Pancreas (tissue), 10 donors: ENCODE measurements around the gene XRN2. TPM values are rescaled to one million over a fixed set of nuclear protein-coding genes. Genes with fewer than 3 reads are reported as not detected.

Experiments
- ATAC-seq, 4 donors: fragments of 200-7000 bp; cut with Tn5 transposase; one replicate each; pipeline versions ENCODE4 v1.8.0 to v1.9.1; 2020; ENCODE audit warnings: mild to moderate bottlenecking in 4 of 4, moderate library complexity in 4 of 4
- DNase-seq, 6 donors: peaks; one replicate each; pipeline ENCODE4 v3.0.0-alpha.2; 2020
- FAIRE-seq: peaks from 2 replicates; lab custom pipeline; 2012; peaks lifted over from hg19 to GRCh38; lab: Jason Lieb, UNC
- H3K27ac ChIP-seq, 4 donors: fragments of 200-600 bp; sonication (generic); 1 replicate in 3 of 4; 2 replicates in 1 of 4; pipeline versions ENCODE4 v1.5.0 to v1.8.0; 2020
- H3K27me3 ChIP-seq, 4 donors: fragments of 200-600 bp; one replicate each; pipeline ENCODE4 v1.8.0; 2021
- H3K36me3 ChIP-seq, 3 donors: fragments of 200-600 bp; sonication (generic) in 1 of 3; one replicate each; pipeline versions ENCODE4 v1.5.0 to v1.8.0; 2020 to 2021
- H3K4me1 ChIP-seq, 3 donors: fragments of 200-600 bp; one replicate each; pipeline ENCODE4 v1.8.0; 2021
- H3K4me3 ChIP-seq, 4 donors: fragments of 200-600 bp; sonication (generic) in 2 of 4; one replicate each; pipeline versions ENCODE4 v1.5.0 to v1.8.0; 2020 to 2021
- H3K9me3 ChIP-seq, 4 donors: fragments of 200-600 bp; one replicate each; pipeline ENCODE4 v1.8.0; 2021
- CTCF ChIP-seq, 4 donors: fragments of 200-600 bp; sonication (generic) in 3 of 4; IDR thresholded peaks; one replicate each; pipeline versions ENCODE4 v1.5.0 to v1.8.0; 2021; ENCODE audit warnings: antibody characterized with exemption in 4 of 4
- WGBS, 2 donors: extraction: QIAGEN DNeasy Blood & Tissue Kit; methylation state at CpG; one replicate each; pipeline ENCODE4 v1.1.7; 2013; 5-methylcytosine and 5-hydroxymethylcytosine counted together
- intact Hi-C, 3 donors: fragments of 100-400 bp; cut with DNase I; formaldehyde crosslinking; loops; one replicate each; pipeline versions ENCODE4 v1.11.1 to v1.14.2; 2022
- polyA plus RNA-seq, 2 donors: library from polyadenylated mRNA; stranded (reverse); fragments of 200-250 nt; gene quantifications; one replicate each; pipeline ENCODE4 v1.2.3, GENCODE V29; 2013
- total RNA-seq, 6 donors: library from RNA; stranded (reverse); fragmentation: NEBNext Ultra II Directional in 4 of 6; extraction: Animal tissue kit (Norgen Biotek cat#: 25700) in 4 of 6; gene quantifications; one replicate each; pipeline versions ENCODE4 v1.2.1 to v1.2.4, GENCODE V29; 2021 to 2023
- donor health status: healthy with polysubstance abuse.
- donor health status: DM: no; HTN: no; CAD: no; lungs with moderate emphysema.
- donor health status: DM: no; HTN: no; CAD: no.
- donor health status: control.
- donor health status: control.
- donor health status: Bipolar disorder and iron deficiency.
- donor health status: DM: yes; HTN: yes; CAD: no.
- donor health status: DM: no; HTN: no; CAD: no.
- donor health status: DM: no; HTN: no; CAD: no.
- donor health status: DM: yes; HTN: yes; CAD: no.

The XRN2 gene
- total and polyA plus RNA-seq, 8 donors = 10.0 to 33.6 (median 27.2) TPM

- Histone ChIP-seq H3K27ac (no peak overlapping the region), H3K36me3 (no peaks in the 10 kb centered on the region), H3K4me1 (peaks cover 8 to 29% (median 20%) of the 10 kb centered on the region in 3 donors), H3K9me3 (no peaks in the 10 kb centered on the region), H3K4me3 (no peak overlapping the region), H3K27me3 (no peaks in the 10 kb centered on the region)
- ATAC-seq (no peak), FAIRE-seq (no peak), DNase-seq (no peak)
- no peak for TF ChIP-seq CTCF (IDR thresholded peaks at IDR 0.05)
- 46 to 97% methylated on average over 2 of the region's 2 CpGs for WGBS, 2 donors
- intact Hi-C loops = no loop called here
Measured at GRCh38 chr20:21308340-21308739, 5.2 kb downstream of the XRN2 start.

- Histone ChIP-seq H3K4me3 (no peak overlapping the region), H3K9me3 (no peaks in the 10 kb centered on the region), H3K27me3 (no peaks in the 10 kb centered on the region), H3K36me3 (no peaks in the 10 kb centered on the region), H3K4me1 (peaks cover 8 to 24% (median 20%) of the 10 kb centered on the region in 3 donors), H3K27ac (peak overlapping the region in 1 of 4 donors; percentile 0)
- no peak for DNase-seq
- no peak for TF ChIP-seq CTCF (IDR thresholded peaks at IDR 0.05)
- intact Hi-C loops = no loop called here
- no peak for FAIRE-seq
- no peak for ATAC-seq
- WGBS, 2 donors = 23 to 33% methylated on average over 2 of the region's 2 CpGs
Measured at GRCh38 chr20:21309678-21310467, 6.7 kb downstream of the XRN2 start.

GRCh38 chr20:21312813-21313474, 9.8 kb downstream of the XRN2 start:
- 81% methylated on average over 10 of the region's 10 CpGs for WGBS, 2 donors
- ATAC-seq (no peak), FAIRE-seq (no peak), DNase-seq (no peak)
- H3K4me3 ChIP-seq = no peak overlapping the region
- H3K9me3 ChIP-seq = no peaks in the 10 kb centered on the region
- no peak for TF ChIP-seq CTCF (IDR thresholded peaks at IDR 0.05)
- intact Hi-C loops = no loop called here
- H3K27ac ChIP-seq = no peak overlapping the region
- H3K4me1 ChIP-seq = peaks cover 8 to 29% (median 20%) of the 10 kb centered on the region in 3 donors
- H3K36me3 ChIP-seq = no peaks in the 10 kb centered on the region
- no peaks in the 10 kb centered on the region for H3K27me3 ChIP-seq

- Histone ChIP-seq H3K36me3 (no peaks in the 10 kb centered on the region), H3K9me3 (no peaks in the 10 kb centered on the region), H3K27ac (no peak overlapping the region), H3K4me3 (no peak overlapping the region), H3K27me3 (no peaks in the 10 kb centered on the region), H3K4me1 (peaks cover 4 to 24% (median 20%) of the 10 kb centered on the region in 3 donors)
- peak in 2 of 6 donors; percentile 7 to 41 for DNase-seq
- intact Hi-C loops = no loop called here
- 54 to 63% methylated on average over 4 of the region's 4 CpGs for WGBS, 2 donors
- peak; percentile 73 to 85 (median 83) for ATAC-seq
- no peak for FAIRE-seq
- no peak for TF ChIP-seq CTCF (IDR thresholded peaks at IDR 0.05)
Measured at GRCh38 chr20:21315138-21315537, 12.0 kb downstream of the XRN2 start.
